Hypothalamus (tissue), 51 donors: Measurements from ENCODE around the gene FAM20C.

Experiments used
- DNase-seq, 51 donors: peaks; one replicate each; lab custom pipeline; 2025; lab: John Stamatoyannopoulos, UW

The FAM20C gene

DNA sequence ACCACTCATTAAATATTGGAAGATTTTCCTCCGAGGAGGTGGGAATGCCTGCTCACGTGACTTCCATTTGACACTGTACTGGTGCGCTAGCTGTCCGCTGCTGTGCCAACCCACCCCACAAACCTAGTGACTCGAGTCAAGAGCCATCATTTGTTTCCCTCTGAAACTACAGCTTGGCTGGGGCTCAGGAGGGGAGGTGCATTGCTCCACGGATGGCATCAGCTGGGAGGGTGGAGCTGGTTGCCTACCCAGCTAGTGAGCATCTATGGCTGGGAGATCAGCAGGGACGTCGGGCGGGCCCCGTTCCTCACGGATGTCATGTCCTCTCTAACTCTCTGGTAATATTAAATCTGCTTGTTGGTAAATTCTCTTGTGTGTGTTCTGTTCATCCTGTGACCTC is 88.1 kb downstream of the FAM20C start:
- DNase-seq = no peak

DNA sequence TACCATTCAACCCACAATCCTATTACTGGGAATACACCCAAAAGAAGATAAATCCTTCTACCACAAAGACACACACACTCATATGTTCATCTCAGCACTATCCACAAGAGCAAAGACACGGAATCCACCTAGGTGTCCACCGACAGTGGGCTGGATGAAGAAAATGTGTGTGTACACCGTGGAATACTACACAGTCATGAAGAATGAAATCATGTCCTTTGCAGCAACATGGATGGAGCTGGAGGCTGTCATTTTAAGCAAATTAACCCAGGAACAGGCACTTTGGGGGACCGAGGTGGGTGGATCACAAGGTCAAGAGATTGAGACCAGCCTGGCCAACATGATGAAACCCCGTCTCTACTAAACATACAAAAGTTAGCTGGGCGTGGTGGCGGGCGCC is 89.3 kb downstream of the FAM20C start:
- no peak for DNase-seq

DNA sequence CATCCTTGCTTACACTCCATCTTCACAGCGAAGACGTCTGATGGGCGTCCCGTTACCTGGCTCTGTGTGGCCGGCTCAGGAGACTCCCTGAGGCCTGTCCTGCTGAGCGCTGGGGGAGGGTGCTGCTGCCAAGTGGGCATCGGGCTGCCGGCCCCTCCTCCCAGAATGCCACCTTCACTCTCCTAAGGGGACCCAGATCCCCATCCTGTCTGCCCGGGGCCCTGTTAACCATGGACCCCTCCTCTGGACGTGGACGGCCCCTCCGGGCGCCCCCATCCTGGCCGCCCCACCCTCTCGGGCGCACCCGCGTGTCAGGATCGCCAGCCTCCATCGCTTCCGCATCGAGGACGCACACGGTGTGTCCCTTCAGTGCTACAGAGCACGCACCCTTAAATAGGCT is 90.2 kb downstream of the FAM20C start:
- no peak for DNase-seq

DNA sequence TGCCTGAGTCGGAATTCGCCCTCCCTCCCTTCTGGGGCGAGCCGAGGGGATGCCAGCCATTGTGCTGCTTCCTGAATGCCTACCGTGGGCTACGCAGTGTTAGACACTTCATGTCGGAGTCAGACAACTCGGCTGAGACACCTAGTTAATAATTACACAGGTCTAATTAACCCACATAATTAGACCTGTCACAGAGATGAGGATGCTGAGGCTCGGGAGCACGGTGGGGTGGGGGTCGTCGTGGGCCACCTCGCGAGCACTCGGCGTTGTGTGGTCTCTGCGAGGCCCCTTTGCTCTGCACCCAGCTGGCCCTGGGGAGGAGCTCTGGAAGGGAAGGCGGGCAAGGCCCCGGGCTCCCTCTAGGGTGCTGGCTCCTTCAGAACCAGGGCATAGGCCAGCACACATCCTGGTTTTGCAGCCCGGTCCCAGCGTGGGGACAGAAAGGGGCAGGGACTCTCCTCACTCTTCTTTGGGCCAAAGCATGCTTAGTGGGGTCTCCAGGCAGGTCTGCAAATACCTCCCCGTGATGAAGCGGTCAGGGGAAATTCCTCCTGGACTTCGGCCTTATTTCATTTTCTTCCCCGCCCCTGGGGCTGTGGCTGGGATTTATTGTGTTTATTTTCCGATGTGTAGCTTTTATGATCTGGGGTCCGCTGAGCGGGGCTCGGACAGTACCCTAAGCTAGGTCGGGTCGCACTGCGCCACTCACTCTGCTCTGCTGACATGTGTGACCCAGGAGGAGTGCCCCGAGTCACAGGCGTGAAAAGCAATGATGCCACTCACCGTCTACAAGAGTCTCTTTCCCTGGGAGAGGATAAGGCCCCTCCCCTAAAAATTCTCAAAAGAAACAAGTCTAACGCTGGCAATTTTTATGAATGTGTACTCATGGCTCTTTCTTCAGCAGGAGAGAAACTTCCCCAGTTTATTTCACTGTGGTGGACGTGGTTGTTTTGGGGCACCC is 92.7 kb downstream of the FAM20C start:
- no peak for DNase-seq

DNA sequence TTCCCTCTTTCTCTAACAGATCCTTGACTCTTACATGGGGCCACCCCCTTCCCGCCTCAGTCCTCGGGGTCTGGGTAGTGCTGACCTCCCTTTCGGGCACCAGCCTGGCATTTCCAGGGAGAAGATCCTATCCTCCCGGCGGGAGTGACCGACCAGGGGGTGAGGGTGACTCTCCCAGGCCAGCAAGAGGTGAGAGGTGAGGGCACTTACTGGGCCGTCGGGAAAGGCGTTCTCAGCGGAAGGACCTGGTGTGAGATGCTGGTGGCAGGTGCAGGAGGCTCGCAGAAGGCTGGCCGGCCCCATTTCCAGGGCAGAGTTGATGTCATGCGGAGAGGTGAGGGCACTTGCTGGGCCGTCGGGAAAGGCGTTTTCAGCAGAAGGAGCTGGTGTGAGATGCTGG is 93.4 kb downstream of the FAM20C start:
- DNase-seq = no peak

DNA sequence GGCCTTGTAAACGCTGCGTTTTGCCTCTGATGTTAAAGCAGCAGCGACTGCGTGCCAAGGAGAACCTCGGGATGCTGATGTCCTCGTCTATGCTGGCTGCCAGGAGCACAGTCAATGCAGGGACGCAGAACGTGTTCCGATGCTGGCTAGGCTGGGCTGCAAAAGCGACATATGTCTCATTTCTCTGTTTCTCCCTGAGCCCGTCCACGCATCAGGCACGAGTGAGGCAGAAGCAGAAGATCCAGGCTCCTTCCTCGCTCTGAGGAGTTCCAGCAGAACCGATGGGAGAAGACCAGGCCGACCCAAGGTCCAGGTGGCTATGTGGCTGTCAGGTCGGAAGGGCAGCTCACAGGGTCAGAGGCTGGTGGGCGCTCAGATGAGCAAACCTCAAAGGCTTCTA is 93.9 kb downstream of the FAM20C start:
- DNase-seq = no peak

DNA sequence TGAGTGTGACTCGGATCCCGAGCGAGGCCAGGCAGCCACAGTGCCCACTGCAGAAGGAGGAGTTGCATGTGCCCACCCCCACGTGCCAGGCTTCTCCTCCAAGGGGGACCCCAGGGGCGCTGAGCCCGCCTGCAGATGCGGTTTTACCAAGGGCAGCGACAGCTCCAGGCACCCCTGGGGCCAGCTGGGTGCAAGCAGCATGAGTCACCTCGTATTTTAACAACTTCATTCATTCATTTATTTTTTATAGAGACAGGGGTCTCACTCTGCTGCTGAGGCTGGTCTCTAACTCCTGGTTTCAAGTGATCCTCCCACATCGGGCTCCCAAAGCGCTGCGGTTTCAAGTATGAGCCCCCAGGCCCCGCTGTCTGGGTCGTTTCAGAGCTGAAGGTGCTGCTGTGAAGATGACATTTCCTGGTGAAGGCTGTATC is 96.3 kb downstream of the FAM20C start:
- no peak for DNase-seq

DNA sequence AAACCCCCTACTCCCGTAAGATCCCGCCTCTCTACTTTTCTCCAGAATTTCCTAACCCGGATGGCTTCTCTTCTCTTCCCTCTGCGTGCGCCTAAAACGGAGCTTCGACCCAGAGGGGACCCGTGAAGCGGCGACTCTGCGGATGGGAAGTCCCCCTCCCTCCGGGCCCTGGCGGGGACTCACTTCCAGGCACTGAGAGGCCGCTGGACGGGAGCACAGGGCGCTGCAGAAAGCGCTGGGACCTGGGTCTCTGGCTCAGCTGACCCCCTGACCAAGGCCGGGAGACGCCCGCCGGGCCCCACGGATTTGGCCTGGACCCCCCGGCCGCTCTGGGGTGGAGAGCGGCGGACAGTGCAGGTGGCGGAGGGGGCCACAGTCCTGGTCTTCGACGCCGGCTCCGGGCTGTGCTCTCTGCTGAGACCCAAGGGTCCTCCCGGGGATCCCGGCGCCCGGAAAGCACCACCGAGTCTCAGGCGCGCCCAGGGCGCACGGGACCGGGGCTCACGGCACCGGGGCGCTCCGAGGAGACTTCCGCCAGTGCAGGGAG is 96.9 kb downstream of the FAM20C start:
- no peak for DNase-seq

DNA sequence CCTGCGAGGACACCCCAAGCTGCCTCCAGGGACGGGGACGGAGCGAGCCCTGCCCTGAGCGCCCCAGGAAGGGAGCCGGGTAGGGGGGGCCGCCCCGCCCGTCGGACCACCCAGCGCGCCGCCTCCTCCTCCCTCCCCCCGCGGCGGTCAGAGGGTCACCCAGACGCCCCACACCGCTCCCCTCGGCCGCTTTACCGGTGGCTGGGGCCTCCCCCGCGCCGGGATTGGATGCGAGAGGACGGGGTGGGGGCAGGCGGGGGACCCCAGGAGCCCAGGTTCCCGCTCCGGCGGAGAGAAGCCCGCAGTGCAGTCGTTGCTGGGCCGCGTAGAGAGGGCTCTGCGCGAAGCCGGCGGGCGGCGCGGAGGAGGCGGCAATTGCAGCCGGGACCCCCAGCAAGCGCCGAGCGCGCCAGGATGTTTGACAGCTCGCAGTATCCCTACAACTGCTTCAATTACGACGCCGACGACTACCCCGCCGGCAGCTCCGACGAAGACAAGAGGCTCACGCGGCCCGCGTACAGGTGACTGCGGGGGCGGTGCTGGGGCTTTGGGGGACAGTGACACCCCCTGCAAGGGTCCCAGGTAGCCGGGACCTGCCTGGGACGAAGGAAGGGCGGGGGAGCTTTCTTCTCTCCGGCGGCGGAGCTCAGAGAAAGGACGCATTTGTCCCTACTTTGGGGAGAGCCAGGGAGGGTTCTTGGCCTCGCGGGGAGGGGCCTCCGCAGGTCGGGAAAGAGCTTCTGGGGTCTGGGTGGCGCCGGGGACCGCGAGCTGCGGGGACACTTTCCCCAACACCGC is 97.6 kb downstream of the FAM20C start, which contains the start of gene FOXL3:
Gene FOXL3 (plus strand): TSS at position 415 of the 798 bp plus-strand sequence. CDS start 0 bp downstream, at position 415.
- DNase-seq = no peak

DNA sequence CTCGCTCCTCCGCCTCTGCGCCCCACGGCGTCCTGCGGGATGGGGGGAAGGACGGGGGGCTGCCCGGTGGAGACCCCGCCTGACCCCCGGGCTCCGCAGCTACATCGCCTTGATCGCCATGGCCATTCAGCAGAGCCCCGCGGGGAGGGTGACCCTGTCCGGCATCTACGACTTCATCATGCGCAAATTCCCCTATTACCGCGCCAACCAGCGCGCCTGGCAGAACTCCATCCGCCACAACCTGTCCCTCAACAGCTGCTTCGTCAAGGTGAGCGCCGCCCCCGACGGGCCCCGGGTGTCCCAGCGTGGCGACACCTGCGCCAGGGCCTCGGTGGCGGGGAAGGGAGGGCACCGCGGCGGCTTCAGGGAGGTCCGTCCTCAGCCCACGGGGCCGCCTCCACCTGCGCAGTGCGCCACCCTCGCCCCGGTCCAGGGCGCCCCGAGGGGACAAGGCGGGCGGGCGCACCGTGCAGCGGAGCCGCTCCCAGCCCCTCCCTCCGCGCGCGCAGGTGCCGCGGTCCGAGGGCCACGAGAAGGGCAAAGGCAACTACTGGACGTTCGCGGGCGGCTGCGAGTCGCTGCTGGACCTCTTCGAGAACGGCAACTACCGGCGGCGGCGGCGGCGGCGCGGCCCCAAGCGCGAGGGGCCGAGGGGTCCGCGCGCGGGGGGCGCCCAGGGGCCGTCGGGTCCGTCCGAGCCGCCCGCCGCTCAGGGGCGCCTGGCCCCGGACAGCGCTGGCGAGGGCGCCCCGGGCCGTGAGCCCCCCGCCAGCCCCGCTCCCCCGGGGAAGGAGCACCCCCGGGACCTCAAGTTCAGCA is 98.4 kb downstream of the FAM20C start:
- DNase-seq = no peak

DNA sequence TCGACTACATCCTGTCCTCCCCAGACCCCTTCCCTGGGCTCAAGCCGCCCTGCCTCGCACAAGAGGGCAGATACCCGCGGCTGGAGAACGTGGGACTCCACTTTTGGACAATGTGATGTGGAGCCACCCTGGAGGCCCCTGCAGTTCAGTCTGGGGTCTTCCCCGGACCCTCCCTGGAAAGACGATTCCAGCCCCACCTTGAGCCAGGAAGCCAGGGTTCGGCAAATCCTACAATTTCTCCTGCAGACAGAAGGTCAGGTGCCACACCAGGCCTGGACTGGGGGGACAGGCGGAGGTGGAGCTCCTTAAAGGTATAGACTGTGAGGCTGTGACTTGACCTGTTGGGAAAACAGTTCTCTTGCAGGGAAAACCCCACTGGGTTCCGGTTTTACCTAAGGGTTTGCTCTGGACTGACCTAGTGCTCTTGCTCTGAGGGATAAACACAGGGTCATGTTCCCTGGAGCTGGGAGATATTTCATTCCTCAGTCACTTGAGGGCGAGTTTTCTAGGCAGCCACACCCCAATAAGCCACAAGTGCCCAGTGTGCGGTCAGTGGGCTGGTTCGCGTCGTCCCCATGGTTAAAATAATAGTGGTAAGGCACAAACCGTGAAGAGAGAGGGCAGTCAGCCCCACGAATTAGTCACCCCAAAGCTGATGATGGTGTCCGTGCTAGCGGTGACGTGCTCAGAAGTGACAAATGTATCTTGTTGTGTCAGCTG is 99.2 kb downstream of the FAM20C start:
- no peak for DNase-seq

DNA sequence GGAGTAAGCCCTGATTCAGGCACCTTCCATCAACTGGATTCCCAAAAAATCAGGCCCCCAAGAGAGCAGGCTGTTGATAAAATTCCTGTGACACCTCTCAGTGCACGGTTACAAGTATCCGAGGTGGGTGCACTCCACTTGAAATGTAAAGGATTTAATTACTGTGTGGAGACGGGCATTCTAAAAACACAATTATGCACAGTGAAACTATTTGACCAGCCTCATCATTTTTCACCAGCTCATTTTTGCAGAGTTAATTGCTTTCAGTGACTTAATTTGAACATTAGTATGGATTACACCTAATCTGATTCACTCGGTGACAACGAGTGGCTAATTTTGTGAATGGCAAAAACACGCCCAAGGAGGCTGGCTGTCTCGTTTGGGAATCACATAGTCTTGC is 99.9 kb downstream of the FAM20C start:
- no peak for DNase-seq

DNA sequence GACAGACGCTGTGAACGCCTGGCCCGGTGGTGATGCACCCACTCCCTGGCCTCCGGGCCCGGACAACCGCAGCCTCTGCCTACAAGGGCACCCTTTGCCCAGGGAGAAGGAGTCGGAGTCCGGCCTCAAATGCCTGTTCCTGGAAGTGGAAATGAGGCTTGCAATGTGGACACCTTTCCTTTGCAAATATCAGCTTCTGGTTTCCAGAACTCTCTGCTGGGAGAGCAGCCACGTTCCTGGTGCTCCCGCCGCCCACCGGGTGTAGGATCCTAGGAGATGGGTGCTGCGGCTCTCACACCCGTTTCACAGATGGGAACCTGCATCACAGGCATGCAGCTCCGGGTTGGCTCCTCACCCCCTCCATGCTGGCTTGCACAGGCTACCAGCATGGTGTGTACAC is 100.5 kb downstream of the FAM20C start:
- no peak for DNase-seq

DNA sequence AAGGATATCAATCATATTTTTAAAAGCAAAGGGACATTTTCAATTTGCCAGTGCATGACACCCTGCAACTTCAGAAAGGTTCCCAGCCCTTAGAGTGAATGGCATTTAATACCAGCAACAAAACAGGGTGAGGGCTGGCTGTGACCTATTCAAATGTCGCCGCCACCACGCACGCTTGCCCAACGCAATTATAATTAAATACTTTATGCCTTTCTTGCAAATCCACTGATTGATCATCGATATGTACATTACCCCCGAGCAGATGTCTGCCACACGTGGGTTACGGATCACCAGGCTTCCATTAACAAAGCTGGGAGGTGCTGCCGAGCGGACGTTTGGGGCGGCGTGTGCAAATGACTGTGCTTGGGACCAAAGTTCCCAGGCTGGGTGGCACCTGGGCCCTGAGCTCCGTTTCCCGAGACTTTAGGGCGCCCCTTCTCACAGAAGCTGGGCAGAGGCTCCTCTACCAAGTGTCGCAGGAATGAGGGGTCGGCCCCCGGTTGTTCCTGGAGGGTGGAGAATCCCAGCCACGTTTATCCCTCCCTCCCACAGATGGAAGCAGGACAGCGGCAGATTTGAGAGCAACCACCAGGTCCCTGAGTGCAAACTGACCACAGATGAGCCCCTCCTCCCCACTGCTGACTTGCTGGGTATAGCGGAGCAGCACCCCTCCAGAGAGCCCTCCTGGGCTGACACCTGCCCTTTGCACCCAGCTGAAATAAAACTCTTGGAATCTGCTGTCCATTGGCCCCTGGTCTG is 101.5 kb downstream of the FAM20C start:
- no peak for DNase-seq

DNA sequence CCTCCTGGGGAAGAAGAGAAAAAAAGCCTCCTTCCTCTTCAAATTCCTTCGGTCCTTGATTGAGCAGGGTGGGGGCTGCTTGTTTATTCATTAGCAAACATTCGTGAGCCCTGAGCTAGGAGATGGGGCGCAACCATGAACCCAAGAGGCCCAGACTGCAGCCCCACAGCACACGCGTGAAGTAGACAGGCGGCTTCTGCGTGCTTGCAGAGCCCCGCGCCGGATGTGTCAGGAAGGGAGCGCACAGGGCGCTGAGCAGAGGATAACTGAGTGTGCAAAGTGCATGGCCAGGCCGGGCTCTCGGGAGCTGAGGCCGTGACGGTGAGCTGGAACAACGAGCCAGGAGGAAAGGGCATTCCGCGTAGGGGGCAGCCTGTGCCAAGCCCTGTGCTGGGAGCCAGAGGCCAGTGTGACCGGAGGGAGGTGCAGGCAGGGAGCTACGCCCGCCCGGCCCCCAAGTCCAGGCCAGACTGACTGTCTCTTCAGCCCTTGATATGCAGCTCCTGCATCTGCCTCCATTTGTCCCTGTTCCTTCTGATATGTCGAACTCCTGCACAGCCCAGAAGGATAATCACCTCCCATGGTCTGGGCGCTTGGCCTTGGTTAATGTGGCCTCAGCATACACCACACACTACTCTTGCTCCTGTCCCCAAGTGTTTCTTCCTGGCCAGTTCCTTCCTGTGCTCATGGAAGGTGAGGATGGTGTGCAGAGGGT is 102.2 kb downstream of the FAM20C start:
- no peak for DNase-seq

DNA sequence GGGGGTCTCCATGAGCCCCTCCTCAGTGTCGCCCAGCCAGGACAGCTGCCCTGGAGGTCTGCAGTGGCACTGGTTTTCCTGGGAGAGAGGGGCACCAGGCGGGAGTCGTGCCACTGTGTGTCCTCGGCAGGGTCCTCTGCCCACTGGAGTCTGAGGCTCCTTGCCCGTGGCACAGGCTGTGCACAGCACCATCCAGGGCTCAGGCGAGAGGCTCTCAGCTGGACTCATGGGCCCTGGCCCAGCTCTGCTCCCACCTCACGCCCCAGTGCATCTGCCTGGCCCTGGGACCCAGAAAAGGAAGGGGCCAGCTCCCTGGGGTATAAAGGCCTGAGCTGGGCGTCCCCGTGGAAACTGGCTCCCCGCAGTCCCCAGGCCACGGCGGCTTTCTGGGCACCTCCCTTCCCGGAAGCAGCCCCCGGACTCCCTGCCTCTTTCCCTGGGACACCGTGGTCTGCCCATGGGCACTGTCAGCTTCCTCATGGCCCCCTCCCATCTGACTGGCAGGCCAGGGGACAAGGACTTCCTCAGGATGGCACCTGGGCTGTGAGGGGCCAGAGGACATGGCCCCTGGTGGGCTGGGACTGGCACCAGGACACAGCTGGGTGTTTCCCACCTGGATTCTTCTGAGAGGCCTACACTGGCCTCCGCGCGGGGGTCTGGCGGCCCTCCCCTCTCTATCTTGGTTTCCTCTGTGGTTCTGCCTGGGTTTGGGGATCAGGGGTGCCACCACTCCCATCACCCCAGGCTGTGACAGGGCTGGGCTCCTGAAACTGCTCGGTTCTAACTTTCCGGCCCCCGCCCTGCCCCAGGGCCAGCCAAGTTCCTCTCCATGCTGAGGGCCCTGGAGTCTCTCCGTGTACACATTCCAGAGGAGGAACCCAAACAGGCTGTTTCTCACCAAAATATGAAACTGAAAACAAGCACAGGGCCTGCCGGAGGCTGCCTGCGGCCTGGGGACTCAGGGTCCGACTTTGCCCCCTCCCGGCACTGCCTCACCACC is 103.1 kb downstream of the FAM20C start:
- DNase-seq = no peak

DNA sequence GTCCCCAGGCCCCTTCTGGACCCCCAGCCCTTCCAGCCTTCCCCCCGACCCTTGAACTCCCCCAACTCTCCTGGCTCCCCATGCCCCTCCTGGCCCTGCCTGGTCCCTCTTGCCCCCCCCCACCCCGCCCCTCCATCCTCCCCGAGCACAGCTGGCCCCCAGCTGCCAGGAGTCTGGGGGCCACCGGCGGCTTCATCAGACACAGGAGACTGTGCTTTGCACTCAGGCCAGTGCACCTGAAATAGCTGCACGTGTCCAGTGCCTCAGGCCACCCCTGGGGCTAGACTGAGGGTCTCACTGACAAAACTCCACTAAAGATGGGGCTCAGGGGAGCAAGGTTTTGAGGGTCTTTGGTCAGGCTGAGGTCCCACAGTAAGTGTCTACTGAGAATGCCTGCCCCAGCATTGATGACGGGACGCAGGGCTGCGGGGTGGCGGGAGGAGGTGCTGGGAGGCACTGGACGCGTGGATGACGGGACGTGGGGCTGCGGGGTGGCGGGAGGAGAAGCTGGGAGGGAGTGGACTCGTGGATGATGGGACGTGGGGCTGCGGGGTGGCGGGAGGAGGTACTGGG is 104.1 kb downstream of the FAM20C start:
- DNase-seq = no peak
